Endodermal cell (in vitro differentiated cells): Measurements from ENCODE around the gene YIPF6. TPM values are rescaled to one million over a fixed set of nuclear protein-coding genes. Genes with fewer than 3 reads are reported as not detected.
"Not testable (repeated sequence)": the region's sequence is repeated elsewhere in the genome, so short reads cannot be mapped to it uniquely, and the experiment has no call there.

Experiments used
- DNase-seq: peaks from one replicate; pipeline ENCODE4 v3.0.0-alpha.2; 2017
- H3K27ac ChIP-seq: 2 replicates; pipeline ENCODE4 v1.5.1; 2013; ENCODE audit warnings: mild to moderate bottlenecking, low read depth, low read length, moderate library complexity
- H3K27me3 ChIP-seq: 2 replicates; pipeline ENCODE4 v1.6.1; 2013; ENCODE audit warnings: mild to moderate bottlenecking, low read length, moderate library complexity; ENCODE audit not compliant: insufficient read depth, control insufficient read depth, poor library complexity, severe bottlenecking
- H3K36me3 ChIP-seq: 2 replicates; pipeline ENCODE4 v1.7.0; 2013; ENCODE audit warnings: mild to moderate bottlenecking, low read length, moderate library complexity; ENCODE audit not compliant: control insufficient read depth, insufficient read depth
- H3K4me1 ChIP-seq: one replicate; pipeline ENCODE4 v1.7.0; 2013; ENCODE audit warnings: low read length; ENCODE audit not compliant: control insufficient read depth, insufficient read depth
- H3K4me3 ChIP-seq: 2 replicates; pipeline ENCODE4 v1.5.1; 2013; ENCODE audit warnings: mild to moderate bottlenecking, low read length, moderate library complexity
- H3K9ac ChIP-seq: 2 replicates; pipeline ENCODE4 v1.6.1; 2013; ENCODE audit warnings: mild to moderate bottlenecking, low read length, moderate library complexity; ENCODE audit not compliant: poor library complexity, severe bottlenecking; ENCODE audit errors: extremely low read depth
- H3K9me3 ChIP-seq: 2 replicates; pipeline ENCODE4 v1.6.1; 2013; ENCODE audit warnings: mild to moderate bottlenecking, low read length, moderate library complexity; ENCODE audit not compliant: control insufficient read depth
- H3K27ac Mint-ChIP-seq: 2 replicates; pipeline ENCODE4 v1.8.0; 2020; ENCODE audit warnings: mixed read lengths
- H3K27me3 Mint-ChIP-seq: 2 replicates; pipeline ENCODE4 v1.8.0; 2021; ENCODE audit warnings: mild to moderate bottlenecking, mixed read lengths; ENCODE audit not compliant: insufficient read depth
- H3K36me3 Mint-ChIP-seq: 2 replicates; pipeline ENCODE4 v1.8.0; 2020; ENCODE audit warnings: low read depth, mixed read lengths
- H3K4me1 Mint-ChIP-seq: 2 replicates; pipeline ENCODE4 v1.8.0; 2020; ENCODE audit warnings: mixed read lengths
- H3K4me3 Mint-ChIP-seq: 2 replicates; pipeline ENCODE4 v1.8.0; 2020; ENCODE audit warnings: mild to moderate bottlenecking, moderate library complexity, mixed read lengths
- H3K9me3 Mint-ChIP-seq: 2 replicates; pipeline ENCODE4 v1.8.0; 2020; ENCODE audit warnings: mild to moderate bottlenecking, mixed read lengths
- WGBS, 2 experiments: methylation state at CpG; one replicate each; pipeline versions ENCODE4 v1.1.5 to v1.1.7; 2013; ENCODE audit warnings: missing lambda C conversion rate in 2 of 2, mixed read lengths in 1 of 2; ENCODE audit not compliant: insufficient coverage in 1 of 2, insufficient read length in 1 of 2; 5-methylcytosine and 5-hydroxymethylcytosine counted together
- total RNA-seq, 2 donors: library from RNA; stranded (reverse); fragmentation: NEBNext Ultra II Directional in 1 of 2; extraction: Animal tissue kit (Norgen Biotek cat#: 25700) in 1 of 2; gene quantifications; 2 replicates in 1 of 2; 3 replicates in 1 of 2; pipeline ENCODE4 v1.2.1, GENCODE V29; 2021
- TF ChIP-seq, protein P1 (sequence below): fragments of 200-600 bp; sonication (generic); conservative IDR thresholded peaks from 2 replicates; pipeline ENCODE4 v1.5.0; 2021; ENCODE audit warnings: antibody characterized with exemption, mild to moderate bottlenecking

The YIPF6 gene
- total RNA-seq, 2 donors from 2014 or later, result 36.9 to 40.7 TPM

DNA sequence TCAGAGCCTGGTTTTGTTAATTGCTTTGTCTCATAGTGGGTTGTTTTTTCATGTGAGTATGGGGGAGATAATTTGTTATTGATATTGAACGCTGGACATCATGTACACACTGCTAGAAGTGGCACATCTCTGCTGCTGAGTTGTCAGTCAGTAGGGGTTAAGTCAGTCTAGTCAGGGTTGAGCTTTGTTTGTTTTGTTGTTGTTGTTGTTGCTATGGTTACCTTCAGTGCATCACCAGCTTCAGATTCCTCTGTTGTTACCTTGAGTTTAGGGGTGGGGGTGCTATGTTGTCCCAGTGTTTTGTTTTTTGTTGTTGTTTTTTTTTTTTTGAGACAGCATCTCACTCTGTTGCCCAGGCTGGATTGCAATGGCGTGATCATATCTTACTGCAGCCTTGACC, 9.9 kb downstream of the YIPF6 start:
- H3K4me3 ChIP-seq, result no peak overlapping the region

DNA sequence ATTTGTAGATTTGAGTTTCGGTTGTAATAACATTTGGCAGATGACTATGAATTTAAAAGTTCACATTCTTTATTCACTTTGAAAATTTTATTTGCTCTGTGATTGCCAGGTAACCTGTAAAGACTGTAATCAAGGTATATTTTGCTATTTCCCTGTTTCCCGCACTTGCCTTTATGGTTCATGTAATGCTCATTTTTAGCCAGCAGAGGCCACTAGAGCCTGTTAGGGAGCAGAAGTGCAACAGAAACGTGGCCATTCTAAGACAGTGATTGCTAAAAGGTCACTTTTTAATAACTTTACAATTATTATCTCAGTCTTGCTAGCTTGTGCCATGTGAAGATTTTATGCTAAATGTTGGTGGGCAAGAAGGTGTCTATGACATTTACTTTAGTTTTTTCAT, 12.4 kb downstream of the YIPF6 start:
- TF ChIP-seq, protein P1, sequence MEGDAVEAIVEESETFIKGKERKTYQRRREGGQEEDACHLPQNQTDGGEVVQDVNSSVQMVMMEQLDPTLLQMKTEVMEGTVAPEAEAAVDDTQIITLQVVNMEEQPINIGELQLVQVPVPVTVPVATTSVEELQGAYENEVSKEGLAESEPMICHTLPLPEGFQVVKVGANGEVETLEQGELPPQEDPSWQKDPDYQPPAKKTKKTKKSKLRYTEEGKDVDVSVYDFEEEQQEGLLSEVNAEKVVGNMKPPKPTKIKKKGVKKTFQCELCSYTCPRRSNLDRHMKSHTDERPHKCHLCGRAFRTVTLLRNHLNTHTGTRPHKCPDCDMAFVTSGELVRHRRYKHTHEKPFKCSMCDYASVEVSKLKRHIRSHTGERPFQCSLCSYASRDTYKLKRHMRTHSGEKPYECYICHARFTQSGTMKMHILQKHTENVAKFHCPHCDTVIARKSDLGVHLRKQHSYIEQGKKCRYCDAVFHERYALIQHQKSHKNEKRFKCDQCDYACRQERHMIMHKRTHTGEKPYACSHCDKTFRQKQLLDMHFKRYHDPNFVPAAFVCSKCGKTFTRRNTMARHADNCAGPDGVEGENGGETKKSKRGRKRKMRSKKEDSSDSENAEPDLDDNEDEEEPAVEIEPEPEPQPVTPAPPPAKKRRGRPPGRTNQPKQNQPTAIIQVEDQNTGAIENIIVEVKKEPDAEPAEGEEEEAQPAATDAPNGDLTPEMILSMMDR, result peak; percentile 87
- peak; percentile 69 for DNase-seq
- H3K36me3 ChIP-seq, result peaks cover 37% of the 10 kb centered on the region
- no peak overlapping the region for H3K4me3 ChIP-seq
- no peaks in the 10 kb centered on the region for H3K4me1 ChIP-seq
- Mint-ChIP-seq H3K9me3 (peaks cover 31% of the 10 kb centered on the region), H3K27ac (no peak overlapping the region), H3K4me3 (no peak overlapping the region), H3K36me3 (peaks cover 30% of the 10 kb centered on the region), H3K4me1 (peaks cover 6% of the 10 kb centered on the region), H3K27me3 (no peaks in the 10 kb centered on the region)
- WGBS, 2 experiments, result 40 to 80% methylated on average over 1 to 3 of the region's 3 CpGs
- no peaks in the 10 kb centered on the region for H3K27me3 ChIP-seq
- H3K9me3 ChIP-seq, result no peaks in the 10 kb centered on the region
- H3K27ac ChIP-seq, result no peak overlapping the region
- no peak overlapping the region for H3K9ac ChIP-seq

More for the DNA sequence above, 9.9 kb downstream of the YIPF6 start:
- Histone ChIP-seq H3K27me3 (no peaks in the 10 kb centered on the region), H3K9me3 (no peaks in the 10 kb centered on the region), H3K4me1 (no peaks in the 10 kb centered on the region), H3K9ac (no peak overlapping the region), H3K36me3 (peaks cover 36% of the 10 kb centered on the region), H3K27ac (no peak overlapping the region)
- TF ChIP-seq, protein P1, result no peak
- Mint-ChIP-seq H3K4me3 (no peak overlapping the region), H3K27ac (peak overlapping the region; percentile 54), H3K36me3 (peaks cover 18% of the 10 kb centered on the region), H3K9me3 (peaks cover 33% of the 10 kb centered on the region), H3K4me1 (peaks cover 6% of the 10 kb centered on the region), H3K27me3 (no peaks in the 10 kb centered on the region)
- DNase-seq, result no peak
- WGBS, 2 experiments, result 92% methylated on average over 2 of the region's 2 CpGs; no CpG with 5 or more reads in 1 of the 2 experiments

DNA sequence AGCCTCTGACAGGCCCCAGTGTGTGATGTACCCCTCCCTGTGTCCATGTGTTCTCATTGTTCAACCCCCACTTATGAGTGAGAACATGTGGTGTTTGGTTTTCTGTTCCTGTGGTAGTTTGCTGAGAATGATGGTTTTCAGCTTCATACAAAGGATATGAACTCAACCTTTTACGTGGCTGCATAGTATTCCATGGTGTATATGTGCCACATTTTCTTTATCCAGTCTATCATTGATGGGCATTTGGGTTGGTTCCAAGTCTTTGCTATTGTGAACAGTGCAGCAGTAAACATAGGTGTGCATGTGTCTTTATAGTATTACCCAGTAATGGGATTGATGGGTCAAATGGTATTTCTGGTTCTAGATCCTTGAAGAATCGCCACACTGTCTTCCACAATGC, 25.8 kb downstream of the YIPF6 start:
- peaks cover 44% of the 10 kb centered on the region for H3K36me3 ChIP-seq
- not testable (repeated sequence) for H3K27ac ChIP-seq, H3K9ac ChIP-seq, H3K4me1 ChIP-seq, H3K4me3 ChIP-seq, DNase-seq, H3K27ac Mint-ChIP-seq, H3K9me3 ChIP-seq, H3K4me1 Mint-ChIP-seq, H3K27me3 ChIP-seq, H3K27me3 Mint-ChIP-seq, H3K4me3 Mint-ChIP-seq
- Mint-ChIP-seq H3K9me3 (peaks cover 51% of the 10 kb centered on the region), H3K36me3 (peaks cover 64% of the 10 kb centered on the region)
- 92 to 94% methylated on average over 2 of the region's 2 CpGs for WGBS, 2 experiments
